ENCODE results near the gene NAT10. TPM values are rescaled to one million over a fixed set of nuclear protein-coding genes. Genes with fewer than 3 reads are reported as not detected.

Gene NAT10
- total RNA-seq, 1 experiment from 2014 or later, result 48.7 TPM

DNA sequence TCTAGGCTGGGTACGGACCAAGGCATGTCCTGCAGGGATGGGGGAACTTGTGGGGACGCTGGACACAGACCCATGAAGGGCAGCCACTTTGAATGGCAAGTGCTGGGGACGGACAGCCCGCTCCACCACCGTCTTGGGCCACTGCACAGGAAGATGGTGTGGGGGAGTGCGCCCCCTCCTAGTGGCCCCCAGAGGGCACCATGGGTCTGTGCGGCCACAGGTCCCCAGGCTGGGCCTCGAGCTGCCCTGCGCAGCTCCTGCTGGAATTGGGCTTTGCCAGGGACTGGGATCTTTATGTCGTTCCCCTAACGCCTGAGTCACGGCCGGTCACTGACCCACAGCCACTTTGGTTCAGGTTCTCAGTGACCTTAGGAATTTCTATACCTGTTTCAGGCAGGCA lies 44.4 kb downstream of the NAT10 start:
- CTCF ChIA-PET, result interaction anchor here (1.3 kb wide), 1 partner anchor 25 kb away, joined by 4 read pairs; no protein-coding TSS in a partner anchor
- Histone ChIP-seq H2AFZ (ENCODE audit: low read length) (no peak overlapping the region), H3K9me3 (ENCODE audit: low read length) (no peaks in the 10 kb centered on the region), H3K9ac (ENCODE audit: low read length) (no peak overlapping the region), H3K36me3 (ENCODE audit: low read depth, low read length) (peaks cover 26% of the 10 kb centered on the region), H3K27ac (ENCODE audit: low read length) (no peak overlapping the region), H3K79me2 (ENCODE audit: low read length) (no peaks in the 10 kb centered on the region), H3K4me2 (ENCODE audit: low read length) (no peak overlapping the region), H3K27me3 (ENCODE audit: low read length) (no peaks in the 10 kb centered on the region), H3K4me3 (ENCODE audit: low read length) (no peak overlapping the region), H4K20me1 (ENCODE audit: low read length) (no peaks in the 10 kb centered on the region), H3K4me1 (ENCODE audit: insufficient read depth, low read length) (no peaks in the 10 kb centered on the region), H3K9me2 (replicated peaks; ENCODE audit: low read length) (no peaks in the 10 kb centered on the region), H3F3A (ENCODE audit: low read length, unreplicated experiment) (no peaks in the 10 kb centered on the region)
- no TSS peak for BruUV-seq (replicated peaks)
- intact Hi-C loops (cut with micrococcal nuclease), result no loop called here
- peak; percentile 67 for ATAC-seq
- POLR2A ChIA-PET (ENCODE audit: unreplicated experiment), result no interaction called here
- TF ChIP-seq EZH2phosphoT487 (IDR thresholded peaks at IDR 0.05; ENCODE audit: borderline replicate concordance, low read length), result no peak
- TF ChIP-seq, protein P1, sequence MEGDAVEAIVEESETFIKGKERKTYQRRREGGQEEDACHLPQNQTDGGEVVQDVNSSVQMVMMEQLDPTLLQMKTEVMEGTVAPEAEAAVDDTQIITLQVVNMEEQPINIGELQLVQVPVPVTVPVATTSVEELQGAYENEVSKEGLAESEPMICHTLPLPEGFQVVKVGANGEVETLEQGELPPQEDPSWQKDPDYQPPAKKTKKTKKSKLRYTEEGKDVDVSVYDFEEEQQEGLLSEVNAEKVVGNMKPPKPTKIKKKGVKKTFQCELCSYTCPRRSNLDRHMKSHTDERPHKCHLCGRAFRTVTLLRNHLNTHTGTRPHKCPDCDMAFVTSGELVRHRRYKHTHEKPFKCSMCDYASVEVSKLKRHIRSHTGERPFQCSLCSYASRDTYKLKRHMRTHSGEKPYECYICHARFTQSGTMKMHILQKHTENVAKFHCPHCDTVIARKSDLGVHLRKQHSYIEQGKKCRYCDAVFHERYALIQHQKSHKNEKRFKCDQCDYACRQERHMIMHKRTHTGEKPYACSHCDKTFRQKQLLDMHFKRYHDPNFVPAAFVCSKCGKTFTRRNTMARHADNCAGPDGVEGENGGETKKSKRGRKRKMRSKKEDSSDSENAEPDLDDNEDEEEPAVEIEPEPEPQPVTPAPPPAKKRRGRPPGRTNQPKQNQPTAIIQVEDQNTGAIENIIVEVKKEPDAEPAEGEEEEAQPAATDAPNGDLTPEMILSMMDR (conservative IDR thresholded peaks at IDR 0.05; ENCODE audit: low read depth, low read length), result peak; percentile 55
- TF ChIP-seq EZH2 (IDR thresholded peaks at IDR 0.05; ENCODE audit: low read length, unreplicated experiment), result no peak
- DNase-seq, result peak; percentile 7

DNA sequence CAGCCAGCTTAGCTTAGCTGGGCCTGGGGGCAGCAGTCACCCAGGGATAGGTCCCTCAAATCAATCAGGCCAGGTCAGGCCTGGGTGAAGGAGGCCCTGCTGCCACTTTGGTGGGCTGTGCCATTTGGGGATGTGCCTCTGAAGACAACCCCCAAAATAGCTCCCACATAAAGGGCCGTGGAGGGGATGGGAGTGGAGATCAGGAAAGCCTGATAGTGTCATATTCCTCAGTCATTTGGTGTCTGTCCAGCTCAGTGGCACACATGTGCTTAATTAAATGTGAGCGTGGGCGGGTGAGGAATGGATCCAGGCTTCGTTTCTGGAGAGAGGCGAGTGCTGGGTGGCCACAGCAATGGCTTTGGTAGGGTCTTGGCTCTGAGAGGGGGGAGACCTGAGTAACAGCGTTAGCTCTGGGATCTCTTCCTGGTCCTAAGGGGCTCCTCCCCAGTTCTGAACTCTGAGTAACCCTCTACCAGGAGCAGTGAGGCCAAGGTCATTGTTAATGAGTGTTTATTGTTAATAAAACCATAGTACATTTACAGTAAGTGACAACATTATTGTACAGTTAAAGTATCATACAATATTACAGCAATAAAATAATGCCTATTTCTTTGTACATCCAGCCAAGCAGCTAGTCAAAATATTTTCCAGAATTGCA lies 45.2 kb downstream of the NAT10 start:
- ATAC-seq (no peak), DNase-seq (no peak)
- intact Hi-C loops (cut with micrococcal nuclease), result no loop called here
- CTCF ChIA-PET, result interaction anchor here (1.3 kb wide), 1 partner anchor 24 kb away, joined by 4 read pairs; no protein-coding TSS in a partner anchor
- no peaks in the 10 kb centered on the region for H3K9me2 ChIP-seq (replicated peaks; ENCODE audit: low read length)
- H3K27ac ChIP-seq (ENCODE audit: low read length), result no peak overlapping the region
- peaks cover 18% of the 10 kb centered on the region; the same call in 1 of the 2 replicates for H3K36me3 ChIP-seq (ENCODE audit: low read depth, low read length)
- BruUV-seq (replicated peaks), result no TSS peak
- H3K4me2 ChIP-seq (ENCODE audit: low read length), result no peak overlapping the region
- no peaks in the 10 kb centered on the region for H3K4me1 ChIP-seq (ENCODE audit: insufficient read depth, low read length)
- no peaks in the 10 kb centered on the region for H4K20me1 ChIP-seq (ENCODE audit: low read length)
- H3K4me3 ChIP-seq (ENCODE audit: low read length), result no peak overlapping the region
- no peaks in the 10 kb centered on the region for H3K27me3 ChIP-seq (ENCODE audit: low read length)
- H3K9me3 ChIP-seq (ENCODE audit: low read length), result no peaks in the 10 kb centered on the region
- H3F3A ChIP-seq (ENCODE audit: low read length, unreplicated experiment), result no peaks in the 10 kb centered on the region
- H2AFZ ChIP-seq (ENCODE audit: low read length), result no peak overlapping the region
- TF ChIP-seq EZH2phosphoT487 (IDR thresholded peaks at IDR 0.05; ENCODE audit: borderline replicate concordance, low read length), result no peak
- TF ChIP-seq, protein P1 (conservative IDR thresholded peaks at IDR 0.05; ENCODE audit: low read depth, low read length), result no peak
- no peak for TF ChIP-seq EZH2 (IDR thresholded peaks at IDR 0.05; ENCODE audit: low read length, unreplicated experiment)
- H3K9ac ChIP-seq (ENCODE audit: low read length), result no peak overlapping the region
- POLR2A ChIA-PET (ENCODE audit: unreplicated experiment), result no interaction called here
- H3K79me2 ChIP-seq (ENCODE audit: low read length), result no peaks in the 10 kb centered on the region

DNA sequence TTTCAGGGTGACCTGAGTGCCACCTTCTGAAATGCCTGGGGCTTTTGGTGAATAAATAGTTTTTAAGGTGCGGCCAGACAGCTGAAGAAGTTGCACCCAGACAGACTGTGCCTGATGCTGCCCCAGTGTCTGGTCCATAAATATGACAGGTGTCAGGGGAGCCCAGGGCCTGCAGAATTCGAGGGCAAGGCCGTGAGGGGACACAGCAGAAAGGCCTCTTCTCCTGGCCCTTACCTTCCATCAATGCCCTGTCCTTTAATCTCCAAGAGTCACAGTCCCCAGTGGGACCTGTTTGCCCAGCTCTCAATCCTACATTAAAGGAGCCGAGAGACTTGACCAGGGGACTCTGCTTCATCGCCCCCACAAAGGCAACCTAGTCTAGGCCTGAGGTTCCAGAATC lies 45.7 kb downstream of the NAT10 start:
- no peaks in the 10 kb centered on the region for H3K4me1 ChIP-seq (ENCODE audit: insufficient read depth, low read length)
- no peaks in the 10 kb centered on the region for H3K79me2 ChIP-seq (ENCODE audit: low read length)
- CTCF ChIA-PET, result interaction anchor here (0.6 to 1.3 kb wide), 2 partner anchors 23 to 46 kb away, joined by 4 to 6 read pairs; no protein-coding TSS in a partner anchor
- H3K36me3 ChIP-seq (ENCODE audit: low read depth, low read length), result peaks cover 13% of the 10 kb centered on the region; the same call in 1 of the 2 replicates
- no peak overlapping the region for H3K9ac ChIP-seq (ENCODE audit: low read length)
- no peak overlapping the region for H3K4me3 ChIP-seq (ENCODE audit: low read length)
- H3K27me3 ChIP-seq (ENCODE audit: low read length), result no peaks in the 10 kb centered on the region
- no peaks in the 10 kb centered on the region for H3K9me3 ChIP-seq (ENCODE audit: low read length)
- POLR2A ChIA-PET (ENCODE audit: unreplicated experiment), result no interaction called here
- no TSS peak for BruUV-seq (replicated peaks)
- H3K27ac ChIP-seq (ENCODE audit: low read length), result no peak overlapping the region
- no peaks in the 10 kb centered on the region for H4K20me1 ChIP-seq (ENCODE audit: low read length)
- no peak overlapping the region for H3K4me2 ChIP-seq (ENCODE audit: low read length)
- TF ChIP-seq, protein P1 (conservative IDR thresholded peaks at IDR 0.05; ENCODE audit: low read depth, low read length), result no peak
- TF ChIP-seq EZH2 (IDR thresholded peaks at IDR 0.05; ENCODE audit: low read length, unreplicated experiment) (no peak), EZH2phosphoT487 (IDR thresholded peaks at IDR 0.05; ENCODE audit: borderline replicate concordance, low read length) (no peak)
- no peak overlapping the region for H2AFZ ChIP-seq (ENCODE audit: low read length)
- no peaks in the 10 kb centered on the region for H3K9me2 ChIP-seq (replicated peaks; ENCODE audit: low read length)
- ATAC-seq (no peak), DNase-seq (no peak)
- H3F3A ChIP-seq (ENCODE audit: low read length, unreplicated experiment), result no peaks in the 10 kb centered on the region
- intact Hi-C loops (cut with micrococcal nuclease), result no loop called here
